ENCODE results near the gene CFH. TPM values are rescaled to one million over a fixed set of nuclear protein-coding genes. Genes with fewer than 3 reads are reported as not detected.

Gene CFH
- total RNA-seq, 1 experiment from 2014 or later, result 2.2 TPM

DNA sequence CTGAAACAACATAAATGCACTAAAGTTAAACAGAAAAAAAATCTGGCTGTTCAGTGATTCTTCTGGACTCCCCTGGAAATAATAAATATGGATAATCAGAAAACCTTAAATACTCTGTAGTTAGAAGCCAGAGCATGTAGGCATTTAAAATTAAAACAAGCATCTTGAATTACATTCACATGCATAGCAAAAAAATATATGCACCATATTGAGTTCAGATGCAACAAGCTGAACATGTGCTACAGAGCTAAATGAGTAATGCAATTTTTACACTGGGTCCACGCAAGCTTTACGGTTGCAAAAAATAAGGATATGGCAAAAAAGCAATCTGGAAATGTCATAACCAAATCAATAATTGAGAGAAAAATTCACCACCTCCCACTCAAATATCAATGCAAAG is 32.1 kb upstream of the CFH start:
- no peak overlapping the region for H3K4me3 ChIP-seq (ENCODE audit: low read depth, low read length, poor library complexity, severe bottlenecking)
- no peaks in the 10 kb centered on the region for H3K4me1 ChIP-seq (ENCODE audit: insufficient read depth, low read length, poor library complexity, severe bottlenecking)
- CTCF ChIA-PET, result no interaction called here
- no peak for TF ChIP-seq EZH2 (IDR thresholded peaks at IDR 0.05; ENCODE audit: borderline replicate concordance, low read depth, low read length, poor library complexity, severe bottlenecking)
- TF ChIP-seq, protein P1, sequence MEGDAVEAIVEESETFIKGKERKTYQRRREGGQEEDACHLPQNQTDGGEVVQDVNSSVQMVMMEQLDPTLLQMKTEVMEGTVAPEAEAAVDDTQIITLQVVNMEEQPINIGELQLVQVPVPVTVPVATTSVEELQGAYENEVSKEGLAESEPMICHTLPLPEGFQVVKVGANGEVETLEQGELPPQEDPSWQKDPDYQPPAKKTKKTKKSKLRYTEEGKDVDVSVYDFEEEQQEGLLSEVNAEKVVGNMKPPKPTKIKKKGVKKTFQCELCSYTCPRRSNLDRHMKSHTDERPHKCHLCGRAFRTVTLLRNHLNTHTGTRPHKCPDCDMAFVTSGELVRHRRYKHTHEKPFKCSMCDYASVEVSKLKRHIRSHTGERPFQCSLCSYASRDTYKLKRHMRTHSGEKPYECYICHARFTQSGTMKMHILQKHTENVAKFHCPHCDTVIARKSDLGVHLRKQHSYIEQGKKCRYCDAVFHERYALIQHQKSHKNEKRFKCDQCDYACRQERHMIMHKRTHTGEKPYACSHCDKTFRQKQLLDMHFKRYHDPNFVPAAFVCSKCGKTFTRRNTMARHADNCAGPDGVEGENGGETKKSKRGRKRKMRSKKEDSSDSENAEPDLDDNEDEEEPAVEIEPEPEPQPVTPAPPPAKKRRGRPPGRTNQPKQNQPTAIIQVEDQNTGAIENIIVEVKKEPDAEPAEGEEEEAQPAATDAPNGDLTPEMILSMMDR (conservative IDR thresholded peaks at IDR 0.05; ENCODE audit: low read depth, low read length), result no peak
- H3K27me3 ChIP-seq (replicated peaks; ENCODE audit: insufficient read depth, low read depth, low read length, poor library complexity), result no peaks in the 10 kb centered on the region
- no peak overlapping the region for H3K27ac ChIP-seq (ENCODE audit: low read depth, low read length, poor library complexity, severe bottlenecking)
- no TSS peak for BruUV-seq (replicated peaks)
- no peak for DNase-seq (ENCODE audit: low spot score)
- no peaks in the 10 kb centered on the region for H3K36me3 ChIP-seq (ENCODE audit: insufficient read depth, low read length, poor library complexity, severe bottlenecking)
- intact Hi-C loops (cut with micrococcal nuclease; ENCODE audit: unreplicated experiment), result no loop called here
- no peaks in the 10 kb centered on the region for H3K9me3 ChIP-seq (ENCODE audit: low read depth, low read length, poor library complexity, severe bottlenecking)
- POLR2A ChIA-PET (ENCODE audit: low non-redundant PET), result no interaction called here

DNA sequence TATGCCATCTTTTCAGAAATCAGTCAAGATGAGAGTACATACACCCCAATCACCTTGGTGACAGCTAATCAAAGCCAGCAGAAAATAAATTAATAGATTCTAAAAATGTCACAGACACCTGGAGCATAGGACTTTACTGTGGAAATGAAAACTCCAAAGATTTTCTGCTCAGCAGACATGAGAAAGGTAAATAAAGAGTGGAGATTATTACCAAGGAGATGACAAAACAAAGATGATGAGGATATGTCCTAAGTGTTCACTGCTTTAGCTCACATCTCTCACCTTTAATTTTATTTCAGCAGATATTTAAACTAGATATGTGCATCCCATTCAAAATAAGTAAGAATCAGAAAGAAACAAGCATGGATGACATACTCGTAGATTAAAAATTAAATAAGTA is 28.8 kb upstream of the CFH start:
- DNase-seq (ENCODE audit: low spot score), result no peak

DNA sequence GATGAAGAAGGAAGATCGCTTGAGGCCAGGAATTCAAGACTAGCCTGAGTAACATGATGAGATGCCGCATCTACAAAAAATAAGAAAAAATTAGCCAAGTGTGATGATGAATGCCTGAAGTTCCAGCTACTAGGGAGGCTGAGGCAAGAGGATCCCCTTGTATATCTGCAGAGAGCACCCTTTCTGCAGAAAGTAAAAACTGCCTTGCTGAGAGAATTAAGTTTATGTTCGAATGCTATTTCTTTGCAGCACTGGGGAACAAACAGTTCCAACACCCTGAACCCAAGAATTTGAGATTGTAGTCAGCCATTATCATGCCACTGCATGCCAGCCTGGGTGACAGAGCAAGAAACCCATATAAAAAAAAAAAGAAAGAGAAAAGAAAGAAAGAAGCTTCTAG is 23.0 kb upstream of the CFH start:
- TF ChIP-seq EZH2 (IDR thresholded peaks at IDR 0.05; ENCODE audit: borderline replicate concordance, low read depth, low read length, poor library complexity, severe bottlenecking), result no peak
- TF ChIP-seq, protein P1 (conservative IDR thresholded peaks at IDR 0.05; ENCODE audit: low read depth, low read length), result no peak
- Histone ChIP-seq H3K27me3 (replicated peaks; ENCODE audit: insufficient read depth, low read depth, low read length, poor library complexity) (no peaks in the 10 kb centered on the region), H3K36me3 (ENCODE audit: insufficient read depth, low read length, poor library complexity, severe bottlenecking) (no peaks in the 10 kb centered on the region), H3K9me3 (ENCODE audit: low read depth, low read length, poor library complexity, severe bottlenecking) (peaks cover 4% of the 10 kb centered on the region), H3K27ac (ENCODE audit: low read depth, low read length, poor library complexity, severe bottlenecking) (no peak overlapping the region), H3K4me3 (ENCODE audit: low read depth, low read length, poor library complexity, severe bottlenecking) (no peak overlapping the region), H3K4me1 (ENCODE audit: insufficient read depth, low read length, poor library complexity, severe bottlenecking) (no peaks in the 10 kb centered on the region)
- intact Hi-C loops (cut with micrococcal nuclease; ENCODE audit: unreplicated experiment), result no loop called here
- POLR2A ChIA-PET (ENCODE audit: low non-redundant PET), result no interaction called here
- DNase-seq (ENCODE audit: low spot score), result no peak
- CTCF ChIA-PET, result no interaction called here
- BruUV-seq (replicated peaks), result no TSS peak

More for the DNA sequence above, 28.8 kb upstream of the CFH start:
- ChIA-PET POLR2A (ENCODE audit: low non-redundant PET) (no interaction called here), CTCF (interaction anchor here (0.5 kb wide), 1 partner anchor 268 kb away, joined by 3 read pairs; no protein-coding TSS in a partner anchor)
- Histone ChIP-seq H3K27ac (ENCODE audit: low read depth, low read length, poor library complexity, severe bottlenecking) (no peak overlapping the region), H3K4me3 (ENCODE audit: low read depth, low read length, poor library complexity, severe bottlenecking) (no peak overlapping the region), H3K36me3 (ENCODE audit: insufficient read depth, low read length, poor library complexity, severe bottlenecking) (no peaks in the 10 kb centered on the region), H3K4me1 (ENCODE audit: insufficient read depth, low read length, poor library complexity, severe bottlenecking) (no peaks in the 10 kb centered on the region), H3K27me3 (replicated peaks; ENCODE audit: insufficient read depth, low read depth, low read length, poor library complexity) (no peaks in the 10 kb centered on the region), H3K9me3 (ENCODE audit: low read depth, low read length, poor library complexity, severe bottlenecking) (no peaks in the 10 kb centered on the region)
- TF ChIP-seq EZH2 (IDR thresholded peaks at IDR 0.05; ENCODE audit: borderline replicate concordance, low read depth, low read length, poor library complexity, severe bottlenecking), result no peak
- TF ChIP-seq, protein P1 (conservative IDR thresholded peaks at IDR 0.05; ENCODE audit: low read depth, low read length), result no peak
- BruUV-seq (replicated peaks), result no TSS peak
- intact Hi-C loops (cut with micrococcal nuclease; ENCODE audit: unreplicated experiment), result no loop called here

All from A673 (cell line).